NCI-H2081 (cell line): Measurements from ENCODE around the gene DNAH9.
"Not testable (repeated sequence)": the region's sequence is repeated elsewhere in the genome, so short reads cannot be mapped to it uniquely, and the experiment has no call there.

Source experiments
- DNase-seq, 2 experiments: peaks; one replicate each; lab custom pipeline; 2025; lab: John Stamatoyannopoulos, UW

Gene DNAH9

DNA sequence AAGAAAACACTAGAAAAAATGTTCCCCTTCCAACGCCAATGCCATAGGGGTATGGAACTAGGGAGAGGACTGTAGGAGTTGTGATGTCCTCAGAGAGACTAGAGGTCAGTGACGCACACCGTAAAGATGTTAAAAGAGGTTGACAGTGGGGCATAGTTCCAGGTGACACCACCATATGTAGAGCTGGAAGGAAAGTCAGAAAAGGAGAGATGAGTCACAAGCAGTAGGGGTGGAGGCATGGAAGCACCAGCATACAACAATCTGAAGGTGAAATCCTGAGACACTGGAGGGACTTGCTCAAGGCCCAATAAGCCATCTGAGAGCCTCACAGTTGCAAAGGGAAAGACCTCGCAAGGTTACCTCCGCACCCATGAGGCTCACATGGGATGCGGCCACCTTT, 323.0 kb downstream of the DNAH9 start:
- no peak for DNase-seq

DNA sequence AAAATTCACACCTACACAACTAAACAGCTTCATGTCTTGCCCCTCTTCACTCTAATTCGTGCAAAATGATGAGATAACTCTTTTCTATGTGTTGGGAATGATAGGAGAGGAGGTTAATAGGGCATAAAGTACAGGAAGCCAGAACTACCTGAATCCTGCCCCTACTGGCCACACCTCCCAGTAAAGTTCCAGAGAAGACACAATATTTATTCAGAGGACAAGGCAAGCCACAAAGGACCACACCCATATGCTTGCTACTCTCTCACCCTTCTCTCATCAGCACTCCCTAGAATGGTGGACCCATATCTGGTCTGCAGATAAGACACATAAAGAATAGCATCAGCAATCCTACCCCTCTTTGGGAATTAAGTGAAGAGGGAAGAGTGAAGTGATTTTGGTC, 324.4 kb downstream of the DNAH9 start:
- no peak for DNase-seq

DNA sequence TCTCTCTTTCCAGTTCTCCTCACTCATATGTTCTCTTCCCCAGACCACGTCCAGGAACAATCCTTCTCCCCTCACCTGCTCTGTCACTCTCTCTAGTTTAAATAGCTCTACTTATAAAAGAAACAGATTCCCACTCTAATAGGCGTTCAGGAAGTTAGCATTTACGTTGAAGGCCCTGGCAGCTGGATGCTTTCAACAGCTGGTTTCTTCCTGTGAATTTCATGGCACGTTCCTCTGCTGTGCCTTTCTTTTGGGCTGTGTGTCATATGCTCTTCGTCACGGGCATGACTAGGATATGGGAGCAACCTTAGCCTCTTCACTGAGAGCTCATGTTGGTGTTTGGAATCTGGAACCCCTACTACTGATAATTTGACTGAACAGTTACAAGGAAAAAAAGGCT, 325.8 kb downstream of the DNAH9 start:
- no peak for DNase-seq

GRCh38 chr17:11925262-11926021, 327.2 kb downstream of the DNAH9 start:
- no peak for DNase-seq

- no peak for DNase-seq
These were observed 330.2 kb downstream of the DNAH9 start for GRCh38 chr17:11928436-11928835.

GRCh38 chr17:11932337-11932898, 334.1 kb downstream of the DNAH9 start:
- no peak for DNase-seq

DNA sequence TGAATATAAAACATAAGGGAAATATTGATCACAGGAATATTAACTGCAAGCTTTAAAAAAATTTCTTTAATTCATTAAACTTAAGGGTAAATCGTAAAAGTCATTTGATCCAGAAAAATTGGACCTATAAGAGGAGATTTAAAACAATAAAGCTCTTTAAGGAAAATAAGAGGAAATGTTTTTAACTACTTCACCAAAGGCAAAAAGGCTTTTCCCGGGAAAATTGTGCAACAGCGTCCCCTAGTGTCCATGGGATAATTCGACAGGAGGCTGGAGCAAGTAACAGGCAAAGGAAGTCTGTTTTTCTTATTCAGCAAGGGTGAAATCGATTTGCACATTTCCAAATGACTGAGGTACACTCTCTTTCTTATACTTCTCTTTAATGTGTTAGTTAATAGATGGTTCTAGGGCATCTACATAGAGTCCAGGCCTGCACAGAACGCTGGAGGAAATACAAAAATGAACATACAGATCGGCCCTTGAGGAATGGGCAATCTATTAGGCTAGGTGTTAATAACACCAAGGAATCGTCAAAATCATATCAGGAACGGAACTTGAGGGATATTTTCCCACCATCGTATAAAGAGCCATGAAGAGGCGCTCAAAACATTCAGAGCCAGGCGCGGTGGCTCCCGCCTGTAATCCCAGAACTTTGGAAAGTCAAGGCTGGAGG, 337.6 kb downstream of the DNAH9 start:
- peak; percentile 1 to 18 for DNase-seq

GRCh38 chr17:11940904-11941303, 342.6 kb downstream of the DNAH9 start:
- DNase-seq, result no peak

- DNase-seq, result not testable (repeated sequence)
These were observed 344.8 kb downstream of the DNAH9 start for GRCh38 chr17:11943086-11943485.

- no peak for DNase-seq
These were observed 345.6 kb downstream of the DNAH9 start for GRCh38 chr17:11943759-11944347.

- no peak for DNase-seq
These were observed 346.3 kb downstream of the DNAH9 start for GRCh38 chr17:11944587-11944986.

GRCh38 chr17:11948789-11949188, 350.5 kb downstream of the DNAH9 start:
- DNase-seq, result no peak

DNA sequence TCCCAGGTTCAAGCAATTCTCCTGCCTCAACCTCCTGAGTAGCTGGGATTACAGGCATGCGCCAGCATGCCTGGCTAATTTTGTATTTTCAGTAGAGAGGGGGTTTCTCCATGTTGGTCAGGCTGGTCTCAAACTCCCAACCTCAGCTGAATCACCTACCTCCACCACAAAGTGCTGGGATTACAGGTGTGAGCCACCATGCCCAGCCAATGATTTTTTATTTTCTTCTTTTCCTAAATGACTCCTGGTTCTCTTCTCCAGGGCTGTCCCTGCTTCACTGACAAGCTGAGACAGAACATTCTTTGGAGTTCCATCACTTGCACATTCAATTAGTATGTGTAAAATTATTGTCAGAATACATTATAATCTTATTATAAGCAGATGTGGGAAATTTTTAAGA, 351.3 kb downstream of the DNAH9 start:
- not testable (repeated sequence) for DNase-seq

GRCh38 chr17:11950771-11951519, 352.7 kb downstream of the DNAH9 start:
- no peak for DNase-seq

- DNase-seq, result no peak
These were observed 354.3 kb downstream of the DNAH9 start for GRCh38 chr17:11952610-11953009.

GRCh38 chr17:11953924-11954323, 355.7 kb downstream of the DNAH9 start:
- DNase-seq, result no peak

- no peak for DNase-seq
These were observed 356.7 kb downstream of the DNAH9 start for GRCh38 chr17:11954936-11955335.

DNA sequence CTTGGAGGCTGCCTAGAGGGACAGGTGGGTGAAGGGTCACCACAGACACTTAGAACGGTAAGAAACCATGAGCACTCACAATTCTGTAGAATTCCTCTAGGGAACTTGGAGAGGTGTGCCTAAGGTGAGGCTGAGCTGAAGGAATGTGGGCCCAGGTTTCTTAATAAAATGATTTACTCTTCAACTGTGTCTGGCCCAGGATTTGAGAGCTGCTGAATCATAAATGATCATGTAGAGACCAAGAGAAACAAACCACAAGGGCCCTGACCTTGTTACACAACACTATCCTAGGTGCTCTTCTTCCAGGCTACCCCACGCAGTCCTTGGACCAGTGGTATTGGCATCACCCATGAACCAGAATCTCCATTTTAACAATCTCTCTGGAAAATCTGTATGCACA, 371.3 kb downstream of the DNAH9 start:
- DNase-seq, result no peak

DNA sequence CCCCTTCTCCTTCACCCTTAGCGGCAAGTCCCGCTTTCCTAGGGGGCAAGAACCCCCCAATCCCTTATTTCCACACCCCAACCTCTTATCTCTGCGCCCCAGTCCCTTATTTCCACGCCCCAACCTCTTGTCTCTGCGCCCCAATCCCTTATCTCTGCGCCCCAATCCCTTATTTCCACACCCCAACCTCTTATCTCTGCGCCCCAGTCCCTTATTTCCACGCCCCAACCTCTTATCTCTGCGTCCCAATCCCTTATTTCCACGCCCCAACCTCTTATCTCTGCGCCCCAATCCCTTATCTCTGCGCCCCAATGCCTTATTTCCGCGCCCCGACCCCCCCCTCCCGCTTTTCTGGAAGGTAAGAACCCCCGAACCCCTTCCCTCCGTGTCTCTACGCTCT, 374.5 kb downstream of the DNAH9 start:
- DNase-seq, result not testable (repeated sequence)

- DNase-seq, result no peak
These were observed 381.5 kb downstream of the DNAH9 start for GRCh38 chr17:11979795-11980194.

DNA sequence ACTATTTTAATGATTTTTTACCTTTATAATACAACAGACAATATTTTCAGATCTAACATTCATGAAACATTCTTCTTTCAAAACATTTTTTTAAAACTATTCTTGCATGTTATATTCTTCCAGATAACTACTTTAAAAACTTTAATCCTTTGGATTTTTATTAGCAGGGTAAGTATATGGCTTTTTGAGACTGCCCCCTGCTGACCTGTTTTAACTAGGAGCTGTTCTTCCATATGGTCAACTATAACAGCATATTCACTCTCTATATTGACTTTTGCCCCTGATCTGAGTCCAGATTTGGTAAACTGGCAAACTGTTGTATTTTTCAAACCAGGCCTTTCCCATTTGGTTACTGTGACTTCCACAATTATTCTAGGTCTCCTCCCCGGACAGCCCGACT, 382.5 kb downstream of the DNAH9 start:
- DNase-seq, result no peak

DNA sequence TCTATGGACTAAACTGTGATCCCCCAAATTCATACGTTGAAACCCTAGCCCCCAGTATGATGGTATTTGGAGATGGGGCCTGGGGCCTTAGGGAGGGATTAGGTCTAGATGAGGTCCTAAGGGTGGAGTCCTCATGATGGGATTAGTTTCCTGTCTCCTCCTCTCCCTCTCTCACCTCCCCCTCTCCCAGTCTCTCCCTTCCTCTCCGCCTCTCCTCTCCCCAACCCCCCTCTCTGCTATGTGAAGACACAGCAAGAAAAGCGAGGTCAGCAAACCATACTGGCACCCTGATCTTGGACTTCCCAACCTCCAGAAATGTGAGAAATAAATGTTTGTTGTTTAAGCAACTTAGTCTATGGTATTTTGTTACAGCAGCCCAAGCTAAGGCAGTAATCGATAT, 383.6 kb downstream of the DNAH9 start:
- DNase-seq, result no peak
